IPS DF 4.7 (cell line): ENCODE results near the gene MIGA1.
A peak's percentile ranks its signal among the peaks of the same experiment; 100 is the strongest.
"Not testable (repeated sequence)": the region's sequence is repeated elsewhere in the genome, so short reads cannot be mapped to it uniquely, and the experiment has no call there.

Experiments
- DNase-seq: peaks from one replicate; pipeline ENCODE4 v3.0.0-alpha.2; 2013; ENCODE audit warnings: low spot score; ENCODE audit errors: extremely low read depth

MIGA1 gene

GRCh38 chr1:77779529-77780281, at the start of gene MIGA1:
Gene MIGA1 (plus strand): TSS chr1:77779649. CDS start chr1:77783253, 3,604 bp downstream.
- DNase-seq, result peak; percentile 85

GRCh38 chr1:77732090-77732489, 47.4 kb upstream of the MIGA1 start:
- no peak for DNase-seq

- no peak for DNase-seq
Observed at GRCh38 chr1:77739235-77739634, 40.2 kb upstream of the MIGA1 start.

- DNase-seq, result no peak
Observed at GRCh38 chr1:77741316-77741715, 38.1 kb upstream of the MIGA1 start.

- DNase-seq, result no peak
Observed at GRCh38 chr1:77742011-77742555, 37.4 kb upstream of the MIGA1 start.

- no peak for DNase-seq
Observed at GRCh38 chr1:77744576-77744975, 34.9 kb upstream of the MIGA1 start.

- not testable (repeated sequence) for DNase-seq
Observed at GRCh38 chr1:77749489-77749888, 30.0 kb upstream of the MIGA1 start.

- DNase-seq, result no peak
Observed at GRCh38 chr1:77756052-77756754, 23.2 kb upstream of the MIGA1 start.

GRCh38 chr1:77757066-77757584, 22.3 kb upstream of the MIGA1 start:
- DNase-seq, result no peak

GRCh38 chr1:77757603-77758002, 21.8 kb upstream of the MIGA1 start:
- DNase-seq, result no peak

- DNase-seq, result no peak
Observed at GRCh38 chr1:77759071-77760028, 20.1 kb upstream of the MIGA1 start, which contains the start of gene USP33. Gene USP33 (minus strand): TSS chr1:77759852. CDS start chr1:77741697, 18,155 bp downstream.

- DNase-seq, result no peak
Observed at GRCh38 chr1:77762072-77762476, 17.4 kb upstream of the MIGA1 start.

- DNase-seq, result no peak
Observed at GRCh38 chr1:77768006-77768405, 11.4 kb upstream of the MIGA1 start.

GRCh38 chr1:77776007-77776700, 3.3 kb upstream of the MIGA1 start:
- no peak for DNase-seq

- DNase-seq, result no peak
Observed at GRCh38 chr1:77781683-77782082, 2.2 kb downstream of the MIGA1 start.

GRCh38 chr1:77783141-77783540, 3.7 kb downstream of the MIGA1 start:
- no peak for DNase-seq

GRCh38 chr1:77786093-77786741, 6.8 kb downstream of the MIGA1 start:
- DNase-seq, result not testable (repeated sequence)

GRCh38 chr1:77794550-77794949, 15.1 kb downstream of the MIGA1 start:
- no peak for DNase-seq

GRCh38 chr1:77796695-77797405, 17.4 kb downstream of the MIGA1 start:
- no peak for DNase-seq
